ENCODE measurements around the gene RUFY4.
A peak's percentile ranks its signal among the peaks of the same experiment; 100 is the strongest.

The RUFY4 gene

DNA sequence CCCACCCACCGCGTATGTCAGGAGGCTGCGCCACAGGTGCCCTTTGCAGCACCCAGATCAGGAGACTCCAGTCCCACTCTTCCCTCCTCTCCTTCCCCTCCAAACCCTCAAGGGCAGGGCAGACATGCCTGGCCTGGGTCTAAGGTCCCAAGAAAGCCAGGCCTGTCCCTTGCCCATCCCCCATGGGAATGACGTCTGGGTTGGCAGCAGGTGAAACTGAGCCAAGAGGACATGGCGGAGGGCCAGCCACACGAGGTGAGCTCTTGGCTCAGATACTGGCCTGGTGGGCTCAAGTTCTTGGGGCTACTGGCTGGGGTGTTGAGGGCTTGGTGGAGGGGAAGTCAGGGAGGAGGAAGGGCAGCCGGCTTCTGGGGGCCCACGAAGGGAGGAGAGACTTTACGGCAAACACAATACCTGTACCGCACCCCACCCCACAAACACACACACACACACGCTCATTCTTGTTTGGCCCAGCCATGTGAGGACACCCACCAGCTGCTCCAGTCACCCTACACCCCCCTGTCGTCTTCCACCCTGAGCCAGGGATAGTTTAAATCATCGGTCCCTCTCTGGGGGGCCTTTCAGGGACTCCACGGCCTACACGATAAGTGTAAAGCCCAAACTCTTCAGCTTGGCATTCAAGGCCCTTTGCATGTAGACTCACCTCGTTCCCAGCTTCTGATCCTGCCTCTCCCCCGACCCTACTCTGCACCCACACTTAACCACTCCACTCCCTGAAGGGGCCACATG is 42.2 kb upstream of the RUFY4 start:
- Histone ChIP-seq H3K4me3 (ENCODE audit: low read length) (no peak overlapping the region), H3K36me3 (ENCODE audit: control insufficient read depth, insufficient read depth, low read length) (no peaks in the 10 kb centered on the region), H3K9ac (ENCODE audit: low read length) (no peak overlapping the region), H3K9me3 (ENCODE audit: control insufficient read depth, low read length) (no peaks in the 10 kb centered on the region), H3K4me1 (ENCODE audit: control insufficient read depth, insufficient read depth, low read length) (peaks cover 31% of the 10 kb centered on the region), H3K27me3 (ENCODE audit: control insufficient read depth, insufficient read depth, low read length) (no peaks in the 10 kb centered on the region)

DNA sequence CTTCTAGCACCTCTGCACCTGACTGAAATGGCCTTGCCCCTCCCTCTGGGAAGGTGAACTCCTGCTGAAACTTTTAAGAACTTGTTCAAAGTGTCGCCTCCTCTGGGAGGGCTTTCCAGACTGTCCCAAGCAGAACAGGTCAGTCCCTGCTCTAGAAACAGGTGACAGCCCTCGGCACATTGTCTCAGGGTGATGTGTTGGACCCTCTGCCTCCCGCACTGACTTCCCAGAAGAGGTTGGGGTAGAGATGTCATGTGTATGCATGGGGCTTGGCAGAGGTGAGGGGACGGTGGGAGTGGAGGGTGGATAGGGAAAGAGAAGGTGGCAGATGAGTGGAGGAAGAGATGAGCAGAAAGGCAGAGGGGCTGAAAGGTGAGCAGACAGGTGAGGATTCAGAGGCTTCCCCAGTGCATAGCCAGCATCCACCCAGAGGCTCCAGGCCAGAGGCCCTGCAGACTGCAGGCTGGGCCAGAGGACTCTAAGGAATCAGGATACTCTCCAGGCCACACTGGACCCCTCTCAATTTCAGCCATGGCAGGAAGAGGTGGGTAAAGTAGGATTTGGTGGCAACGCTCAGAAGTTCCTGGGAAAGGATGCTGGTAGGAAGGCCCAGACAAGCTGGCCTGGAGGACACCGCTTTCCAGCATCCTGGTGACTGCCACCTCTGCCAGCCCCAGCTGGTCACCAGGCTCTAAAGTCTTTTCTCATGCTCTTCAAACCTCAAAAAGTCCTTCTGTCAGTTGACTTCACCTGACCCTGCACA is 41.4 kb upstream of the RUFY4 start:
- H3K4me1 ChIP-seq (ENCODE audit: control insufficient read depth, insufficient read depth, low read length) = peaks cover 31% of the 10 kb centered on the region
- H3K4me3 ChIP-seq (ENCODE audit: low read length) = no peak overlapping the region
- no peaks in the 10 kb centered on the region for H3K27me3 ChIP-seq (ENCODE audit: control insufficient read depth, insufficient read depth, low read length)
- no peaks in the 10 kb centered on the region for H3K9me3 ChIP-seq (ENCODE audit: control insufficient read depth, low read length)
- H3K36me3 ChIP-seq (ENCODE audit: control insufficient read depth, insufficient read depth, low read length) = no peaks in the 10 kb centered on the region
- H3K9ac ChIP-seq (ENCODE audit: low read length) = no peak overlapping the region

DNA sequence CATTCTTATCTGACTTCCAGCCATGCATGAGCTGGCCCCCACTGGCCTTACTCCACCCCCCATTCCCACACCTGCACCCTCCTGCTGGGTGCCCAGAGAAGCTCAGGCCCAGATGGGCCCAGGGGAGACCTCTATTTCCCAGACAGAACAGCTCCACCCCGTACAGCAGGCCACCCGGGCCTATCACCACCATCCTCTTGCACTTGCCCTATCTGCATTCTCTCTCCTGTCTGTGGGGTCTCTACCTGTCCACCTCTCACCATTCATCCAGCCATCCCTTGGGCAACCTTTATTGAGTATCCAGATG is 40.9 kb upstream of the RUFY4 start:
- H3K9me3 ChIP-seq (ENCODE audit: control insufficient read depth, low read length) = no peaks in the 10 kb centered on the region
- no peak overlapping the region for H3K4me3 ChIP-seq (ENCODE audit: low read length)
- no peaks in the 10 kb centered on the region for H3K27me3 ChIP-seq (ENCODE audit: control insufficient read depth, insufficient read depth, low read length)
- H3K36me3 ChIP-seq (ENCODE audit: control insufficient read depth, insufficient read depth, low read length) = no peaks in the 10 kb centered on the region
- peaks cover 31% of the 10 kb centered on the region for H3K4me1 ChIP-seq (ENCODE audit: control insufficient read depth, insufficient read depth, low read length)
- no peak overlapping the region for H3K9ac ChIP-seq (ENCODE audit: low read length)

DNA sequence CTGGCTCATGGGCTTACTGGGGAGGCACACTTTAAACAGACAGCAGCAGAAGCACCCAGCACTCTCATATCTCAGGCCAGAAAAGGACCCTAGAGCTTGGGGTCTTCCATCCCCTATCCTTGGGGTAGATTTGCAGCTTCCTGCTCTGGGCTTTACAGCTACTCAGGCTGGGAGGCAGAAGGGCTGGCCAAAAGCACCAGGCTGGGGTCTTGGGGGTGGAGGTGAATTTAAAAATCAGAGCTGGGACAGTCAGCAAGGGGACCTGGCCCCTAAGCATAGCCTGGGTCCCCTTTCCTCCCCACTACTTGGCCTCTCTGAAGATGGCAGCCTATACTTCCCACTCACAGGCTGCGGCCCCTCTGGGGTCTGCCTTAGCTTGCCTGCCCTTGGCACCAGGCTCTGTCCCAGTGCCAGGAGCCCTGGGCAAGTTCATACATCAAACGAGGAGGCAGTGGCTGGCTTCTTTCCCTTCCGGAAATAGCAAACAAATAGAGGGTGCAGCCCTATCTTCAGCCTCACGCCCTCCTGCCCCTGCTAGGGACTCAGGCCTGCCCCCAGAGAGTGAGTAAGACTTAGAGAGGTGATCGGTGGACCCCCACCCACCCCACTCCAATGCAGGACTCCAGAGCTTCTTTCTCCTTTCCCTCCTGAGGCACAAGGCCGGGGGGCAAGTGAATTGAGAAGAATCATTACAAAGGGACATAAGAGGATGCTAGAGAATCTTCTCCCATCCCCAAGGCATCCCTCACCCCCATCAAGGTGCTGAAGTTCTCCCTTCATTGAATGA is 40.3 kb upstream of the RUFY4 start:
- Histone ChIP-seq H3K9me3 (ENCODE audit: control insufficient read depth, low read length) (no peaks in the 10 kb centered on the region), H3K9ac (ENCODE audit: low read length) (no peak overlapping the region), H3K27me3 (ENCODE audit: control insufficient read depth, insufficient read depth, low read length) (peaks cover under 1% of the 10 kb centered on the region), H3K4me3 (ENCODE audit: low read length) (peak overlapping the region; percentile 9), H3K4me1 (ENCODE audit: control insufficient read depth, insufficient read depth, low read length) (peaks cover 31% of the 10 kb centered on the region), H3K36me3 (ENCODE audit: control insufficient read depth, insufficient read depth, low read length) (no peaks in the 10 kb centered on the region)

DNA sequence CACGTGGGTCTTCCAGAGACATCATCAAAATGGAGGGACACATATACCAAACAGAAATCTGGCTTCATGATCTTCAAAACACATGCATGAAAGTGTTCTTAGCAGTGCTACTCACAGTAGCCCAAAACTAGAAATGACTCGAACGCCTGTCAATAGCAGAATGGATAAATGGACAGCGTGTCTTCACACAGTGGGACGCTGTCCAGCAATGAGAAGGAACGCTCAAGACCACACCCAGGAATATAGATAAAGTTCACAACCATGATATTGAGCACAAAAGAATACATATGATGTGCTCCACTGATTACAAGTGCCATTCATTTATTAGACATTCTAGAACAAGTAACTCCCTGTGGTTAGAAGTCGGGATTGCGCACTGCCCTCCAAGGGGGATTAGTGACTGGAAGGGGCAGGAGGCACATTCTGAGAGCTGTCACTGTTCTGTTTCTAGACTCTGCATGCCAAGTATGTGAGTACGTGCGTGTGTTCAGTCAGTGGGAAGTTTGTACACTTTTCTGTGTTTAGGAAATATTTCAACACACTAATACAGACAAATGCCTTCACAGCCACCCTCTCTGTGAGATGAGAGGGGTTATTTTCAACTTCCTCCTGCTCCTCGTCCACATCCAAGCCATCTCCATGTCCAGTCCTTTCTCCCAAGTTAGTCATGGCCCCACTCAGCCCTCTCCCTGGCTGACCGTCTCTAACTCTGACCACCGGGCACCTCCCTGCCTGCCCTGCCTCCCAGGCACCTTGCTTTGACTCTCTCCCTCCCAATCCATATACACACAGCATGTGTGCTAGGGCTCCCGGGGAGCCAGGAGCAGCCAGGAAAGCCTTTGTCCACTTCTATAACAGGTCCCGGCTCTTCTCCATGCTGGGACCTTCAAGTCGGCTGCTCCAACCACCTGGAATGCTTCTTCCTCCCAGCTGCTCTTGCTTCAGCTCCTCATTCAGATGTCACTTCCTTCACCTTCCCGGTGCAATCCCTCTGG is 39.4 kb upstream of the RUFY4 start:
- peaks cover 9% of the 10 kb centered on the region for H3K27me3 ChIP-seq (ENCODE audit: control insufficient read depth, insufficient read depth, low read length)
- H3K36me3 ChIP-seq (ENCODE audit: control insufficient read depth, insufficient read depth, low read length) = no peaks in the 10 kb centered on the region
- H3K4me3 ChIP-seq (ENCODE audit: low read length) = peak overlapping the region; percentile 9
- H3K9me3 ChIP-seq (ENCODE audit: control insufficient read depth, low read length) = no peaks in the 10 kb centered on the region
- H3K4me1 ChIP-seq (ENCODE audit: control insufficient read depth, insufficient read depth, low read length) = peaks cover 39% of the 10 kb centered on the region
- H3K9ac ChIP-seq (ENCODE audit: low read length) = no peak overlapping the region

DNA sequence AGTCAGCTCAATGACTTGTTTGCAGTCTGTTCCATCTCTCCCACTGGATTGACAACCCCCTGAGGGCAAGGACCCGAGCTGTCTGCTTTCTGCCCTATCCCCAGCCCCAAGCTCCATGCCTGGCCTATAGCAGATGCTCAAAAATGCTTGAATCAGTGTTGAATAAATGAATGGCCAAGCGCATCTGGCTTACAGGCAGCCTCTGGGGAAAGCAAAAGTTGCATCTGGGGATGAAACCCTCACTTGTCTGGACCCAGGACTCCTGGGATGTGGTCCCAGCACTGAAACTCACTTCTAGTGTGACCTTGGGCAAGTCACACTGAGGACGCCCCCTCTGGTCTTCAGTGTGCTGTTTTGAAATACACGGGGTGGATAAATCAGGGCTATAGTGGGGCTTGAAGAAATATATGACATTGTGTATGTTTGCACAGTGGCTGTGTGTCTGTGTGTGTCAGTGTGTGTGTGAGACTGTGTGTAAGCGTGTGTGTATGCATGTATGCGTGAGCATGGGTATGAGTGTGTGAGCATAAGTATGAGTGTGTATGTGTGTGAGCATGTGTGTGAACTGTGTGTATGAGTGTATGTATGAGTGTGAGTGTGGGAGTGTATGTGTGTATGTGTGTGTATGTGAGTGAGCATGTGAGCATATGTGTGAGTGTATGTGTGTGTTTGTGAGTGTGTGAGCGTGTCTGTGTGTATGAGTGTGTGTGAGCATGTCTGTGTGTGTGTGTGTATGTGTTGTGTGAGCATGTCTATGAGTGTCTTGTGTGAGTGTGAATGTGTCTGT is 38.5 kb upstream of the RUFY4 start:
- Histone ChIP-seq H3K9me3 (ENCODE audit: control insufficient read depth, low read length) (no peaks in the 10 kb centered on the region), H3K4me1 (ENCODE audit: control insufficient read depth, insufficient read depth, low read length) (peaks cover 39% of the 10 kb centered on the region), H3K27me3 (ENCODE audit: control insufficient read depth, insufficient read depth, low read length) (peaks cover 9% of the 10 kb centered on the region), H3K9ac (ENCODE audit: low read length) (no peak overlapping the region), H3K36me3 (ENCODE audit: control insufficient read depth, insufficient read depth, low read length) (no peaks in the 10 kb centered on the region), H3K4me3 (ENCODE audit: low read length) (no peak overlapping the region)

DNA sequence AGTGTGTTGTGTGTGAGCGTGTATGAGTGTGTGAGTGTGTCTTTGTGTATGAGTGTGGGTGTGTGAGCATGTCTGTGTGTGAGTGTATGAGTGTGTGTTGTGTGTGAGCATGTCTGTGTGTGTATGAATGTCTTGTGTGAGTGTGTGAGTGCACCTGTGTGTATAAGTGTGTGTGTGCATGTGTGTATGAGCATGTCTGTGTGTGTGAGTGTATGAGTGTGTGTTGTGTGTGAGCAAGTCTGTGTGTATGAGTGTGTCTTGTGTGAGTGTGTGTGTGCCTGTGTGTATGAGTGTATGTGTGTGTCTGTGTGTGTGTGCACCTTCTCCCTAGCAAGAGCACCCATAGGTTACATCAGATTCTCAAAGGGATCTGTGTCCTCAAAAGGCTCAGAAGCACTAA is 37.8 kb upstream of the RUFY4 start:
- Histone ChIP-seq H3K27me3 (ENCODE audit: control insufficient read depth, insufficient read depth, low read length) (peaks cover 9% of the 10 kb centered on the region), H3K9ac (ENCODE audit: low read length) (no peak overlapping the region), H3K36me3 (ENCODE audit: control insufficient read depth, insufficient read depth, low read length) (no peaks in the 10 kb centered on the region), H3K4me3 (ENCODE audit: low read length) (no peak overlapping the region), H3K9me3 (ENCODE audit: control insufficient read depth, low read length) (no peaks in the 10 kb centered on the region), H3K4me1 (ENCODE audit: control insufficient read depth, insufficient read depth, low read length) (peaks cover 39% of the 10 kb centered on the region)

DNA sequence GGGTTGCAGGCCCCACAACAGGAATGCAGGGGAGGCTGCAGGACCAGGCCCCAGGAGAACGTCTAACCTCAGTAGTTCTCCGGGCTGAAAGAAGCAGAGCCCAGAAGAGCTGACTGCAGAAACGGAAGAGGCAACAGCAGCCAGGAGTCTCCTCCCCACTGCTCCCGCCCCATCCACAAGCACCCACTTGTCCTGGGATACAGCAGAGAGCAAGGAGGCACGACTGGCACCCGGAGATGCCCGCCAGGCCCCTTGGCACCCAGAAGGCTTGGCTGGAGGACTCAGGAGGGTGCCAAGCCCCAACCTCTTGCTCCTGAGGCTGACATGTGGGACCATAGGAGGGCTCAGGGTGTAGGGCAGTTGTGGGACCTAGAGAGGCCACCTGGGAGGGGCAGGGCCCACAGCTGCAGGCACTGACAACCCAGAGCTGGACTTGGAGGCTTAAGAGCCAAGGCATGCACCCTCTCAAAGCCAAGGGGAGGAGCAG is 37.2 kb upstream of the RUFY4 start:
- H3K36me3 ChIP-seq (ENCODE audit: control insufficient read depth, insufficient read depth, low read length) = no peaks in the 10 kb centered on the region
- no peak overlapping the region for H3K9ac ChIP-seq (ENCODE audit: low read length)
- peaks cover 9% of the 10 kb centered on the region for H3K27me3 ChIP-seq (ENCODE audit: control insufficient read depth, insufficient read depth, low read length)
- H3K9me3 ChIP-seq (ENCODE audit: control insufficient read depth, low read length) = no peaks in the 10 kb centered on the region
- no peak overlapping the region for H3K4me3 ChIP-seq (ENCODE audit: low read length)
- peaks cover 33% of the 10 kb centered on the region for H3K4me1 ChIP-seq (ENCODE audit: control insufficient read depth, insufficient read depth, low read length)

DNA sequence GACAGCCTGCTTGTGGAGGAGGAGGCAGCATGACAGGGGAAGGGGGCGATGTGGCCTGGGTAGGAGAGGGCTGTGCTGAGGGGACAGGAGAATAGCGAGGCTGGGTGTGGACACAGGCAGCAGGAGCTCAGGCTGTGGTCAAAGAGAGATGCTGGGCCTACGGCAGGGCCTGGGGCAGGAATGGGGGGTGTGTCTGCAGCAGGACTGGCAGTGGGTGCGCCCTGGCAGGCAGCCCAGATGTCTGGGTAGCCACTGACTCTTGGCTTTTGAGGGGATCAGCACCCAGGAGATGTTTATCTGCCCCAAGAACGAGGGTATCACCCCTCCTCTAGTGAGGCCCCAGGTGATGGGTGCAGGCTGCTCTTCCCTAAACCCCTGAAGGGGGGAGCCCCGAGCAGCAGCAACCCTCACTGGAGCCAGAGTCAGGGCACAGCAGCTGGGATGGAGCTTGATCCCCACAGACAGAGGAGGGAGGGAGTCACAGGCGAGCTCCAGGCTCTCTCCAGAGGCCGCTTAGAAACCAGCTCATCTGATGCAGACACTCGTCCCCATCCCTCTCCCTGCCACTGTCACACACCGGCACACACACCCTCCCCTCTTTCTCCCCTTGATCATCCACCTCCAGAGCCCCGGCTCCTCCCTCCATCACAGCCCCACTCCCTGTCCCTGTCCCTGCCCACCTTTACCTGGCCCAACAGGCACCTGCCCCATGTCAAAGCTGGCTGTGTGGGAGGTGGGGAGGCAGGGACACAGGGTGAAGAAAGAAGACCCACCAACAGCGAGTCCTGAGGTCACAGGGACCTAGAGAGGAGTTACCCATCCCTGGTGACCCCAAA is 36.5 kb upstream of the RUFY4 start:
- H3K4me1 ChIP-seq (ENCODE audit: control insufficient read depth, insufficient read depth, low read length) = peaks cover 28% of the 10 kb centered on the region
- no peak overlapping the region for H3K9ac ChIP-seq (ENCODE audit: low read length)
- no peaks in the 10 kb centered on the region for H3K36me3 ChIP-seq (ENCODE audit: control insufficient read depth, insufficient read depth, low read length)
- no peak overlapping the region for H3K4me3 ChIP-seq (ENCODE audit: low read length)
- H3K27me3 ChIP-seq (ENCODE audit: control insufficient read depth, insufficient read depth, low read length) = peaks cover 9% of the 10 kb centered on the region
- H3K9me3 ChIP-seq (ENCODE audit: control insufficient read depth, low read length) = no peaks in the 10 kb centered on the region

DNA sequence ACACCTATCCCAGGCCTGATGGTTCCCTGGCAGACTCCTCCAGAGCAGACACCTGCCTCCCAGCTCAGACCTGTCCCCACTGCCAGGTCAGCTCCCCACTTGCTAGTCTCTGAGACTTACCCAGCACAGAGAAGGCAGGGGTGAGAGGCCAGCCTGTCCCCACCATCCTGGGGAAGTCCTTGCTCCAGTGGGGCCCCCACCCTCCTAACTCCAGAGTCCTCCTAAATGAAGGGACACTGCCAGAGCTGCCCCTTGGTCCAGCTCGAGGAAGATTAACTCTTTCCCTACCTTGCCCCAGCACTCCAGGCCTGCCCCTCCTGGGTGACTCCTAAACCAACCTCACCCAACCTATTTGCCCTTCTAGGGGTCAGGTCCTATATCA is 35.9 kb upstream of the RUFY4 start:
- peaks cover 9% of the 10 kb centered on the region for H3K27me3 ChIP-seq (ENCODE audit: control insufficient read depth, insufficient read depth, low read length)
- no peaks in the 10 kb centered on the region for H3K9me3 ChIP-seq (ENCODE audit: control insufficient read depth, low read length)
- H3K4me3 ChIP-seq (ENCODE audit: low read length) = no peak overlapping the region
- no peak overlapping the region for H3K9ac ChIP-seq (ENCODE audit: low read length)
- no peaks in the 10 kb centered on the region for H3K36me3 ChIP-seq (ENCODE audit: control insufficient read depth, insufficient read depth, low read length)
- H3K4me1 ChIP-seq (ENCODE audit: control insufficient read depth, insufficient read depth, low read length) = peaks cover 25% of the 10 kb centered on the region

Measured in mucosa of stomach (tissue), 1 donor.